Glomerular endothelial cell (primary cell): ENCODE data around the gene DHX9. TPM values are rescaled to one million over a fixed set of nuclear protein-coding genes. Genes with fewer than 3 reads are reported as not detected.

Experiments
- DNase-seq: peaks from one replicate; pipeline ENCODE4 v3.0.0-alpha.2; 2011; ENCODE audit warnings: low read depth, low spot score; ENCODE audit errors: extremely low read depth
- total RNA-seq: library from RNA; depleted of rRNA; stranded (reverse); fragments of >200 nt; gene quantifications from 2 replicates; pipeline ENCODE4 v1.2.3, GENCODE V29; 2015

DHX9 gene
- total RNA-seq, 1 donor from 2014 or later, result 107 TPM

GRCh38 chr1:182835806-182836205 is 3.3 kb upstream of the DHX9 start:
- no peak for DNase-seq

DNA sequence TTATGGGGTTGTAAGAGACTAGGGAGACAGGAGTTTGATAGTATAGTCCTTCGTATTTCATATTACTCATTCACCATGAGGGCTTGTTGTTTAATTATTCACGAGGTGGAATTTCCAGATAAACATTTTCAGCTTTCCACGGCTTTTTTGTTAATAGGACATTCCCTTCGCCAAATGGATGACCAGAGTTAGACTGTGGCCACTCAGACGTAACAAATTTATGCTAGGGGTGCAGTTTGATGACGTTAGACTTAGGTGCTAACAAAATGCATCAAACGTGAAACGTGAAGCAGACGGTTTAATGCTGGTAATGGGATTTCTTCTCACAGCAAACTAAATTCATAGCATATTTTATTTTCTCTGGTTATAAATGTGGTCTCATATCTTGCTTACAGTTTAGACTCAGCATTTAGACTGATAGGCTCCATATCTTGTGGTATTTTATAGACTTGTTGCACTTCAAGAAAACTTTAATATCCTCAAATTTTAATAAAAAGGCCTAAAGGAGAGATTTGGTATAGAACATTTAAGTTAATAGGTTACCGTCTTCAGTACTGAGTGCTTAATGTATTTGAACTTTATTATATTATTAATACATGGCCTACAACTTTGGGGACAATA is 2.3 kb downstream of the DHX9 start:
- no peak for DNase-seq

GRCh38 chr1:182842265-182842664 is 3.1 kb downstream of the DHX9 start:
- no peak for DNase-seq

DNA sequence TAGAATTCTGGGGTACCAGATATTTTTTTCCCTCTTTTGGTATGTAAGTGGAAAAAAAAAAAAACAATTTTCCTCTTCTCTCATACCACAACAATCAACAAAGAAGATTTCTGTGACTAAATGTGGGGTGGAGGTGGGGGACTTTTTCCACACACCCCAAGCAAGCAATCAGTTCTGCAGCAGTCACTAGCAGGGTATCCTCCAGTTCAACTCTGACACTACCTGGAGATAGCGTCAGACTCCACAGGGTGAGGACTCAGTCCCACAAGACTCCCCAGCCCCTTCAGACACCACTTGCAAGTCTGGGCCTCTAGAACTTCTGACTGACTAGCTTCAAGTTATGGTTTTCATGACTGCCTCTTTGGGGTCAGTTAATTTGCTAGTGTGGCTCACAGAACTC is 6.2 kb downstream of the DHX9 start:
- DNase-seq, result no peak

GRCh38 chr1:182845894-182846293 is 6.7 kb downstream of the DHX9 start:
- DNase-seq, result no peak

DNA sequence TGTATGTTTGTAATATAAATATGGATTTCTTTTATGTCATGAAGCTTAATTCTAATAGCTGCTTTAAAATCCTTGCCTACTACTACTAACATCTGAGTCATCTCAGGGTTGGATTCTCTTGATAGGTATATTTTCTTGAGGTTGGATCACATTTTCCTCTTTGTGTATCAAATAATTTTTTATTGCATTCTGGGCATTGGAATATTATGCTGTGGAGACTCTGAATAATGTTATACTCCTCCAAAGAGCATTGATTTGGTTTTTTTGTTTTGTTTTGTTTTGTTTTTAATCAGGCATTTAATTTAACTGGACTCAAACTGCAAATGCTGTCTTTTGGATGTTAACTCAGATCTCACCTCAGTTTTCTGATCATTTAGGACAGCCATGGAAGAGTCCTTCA is 8.0 kb downstream of the DHX9 start:
- DNase-seq, result no peak

GRCh38 chr1:182848736-182849135 is 9.6 kb downstream of the DHX9 start:
- DNase-seq, result no peak

GRCh38 chr1:182850319-182850718 is 11.2 kb downstream of the DHX9 start:
- no peak for DNase-seq

GRCh38 chr1:182851825-182852224 is 12.7 kb downstream of the DHX9 start:
- DNase-seq, result no peak

GRCh38 chr1:182855911-182856310 is 16.8 kb downstream of the DHX9 start:
- DNase-seq, result no peak

DNA sequence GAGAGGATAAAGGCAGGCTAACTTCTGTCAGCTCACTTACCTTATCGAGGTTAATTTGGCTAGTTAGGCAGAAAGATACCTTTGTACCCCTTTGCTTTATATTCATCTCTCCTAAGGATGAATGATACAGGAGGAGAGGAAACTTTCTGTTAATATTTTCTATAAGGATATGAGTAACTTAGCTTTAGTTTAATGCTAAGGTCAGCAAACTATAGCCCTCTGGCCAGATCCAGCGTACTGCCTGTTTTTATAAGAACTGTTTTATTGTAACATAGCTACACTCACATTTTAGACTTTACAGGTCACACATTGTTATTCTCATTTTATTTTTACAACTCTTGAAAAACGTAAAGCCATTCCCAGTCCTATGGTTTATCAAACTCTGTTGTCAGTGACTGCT is 18.1 kb downstream of the DHX9 start:
- no peak for DNase-seq

GRCh38 chr1:182860658-182861057 is 21.5 kb downstream of the DHX9 start:
- no peak for DNase-seq

DNA sequence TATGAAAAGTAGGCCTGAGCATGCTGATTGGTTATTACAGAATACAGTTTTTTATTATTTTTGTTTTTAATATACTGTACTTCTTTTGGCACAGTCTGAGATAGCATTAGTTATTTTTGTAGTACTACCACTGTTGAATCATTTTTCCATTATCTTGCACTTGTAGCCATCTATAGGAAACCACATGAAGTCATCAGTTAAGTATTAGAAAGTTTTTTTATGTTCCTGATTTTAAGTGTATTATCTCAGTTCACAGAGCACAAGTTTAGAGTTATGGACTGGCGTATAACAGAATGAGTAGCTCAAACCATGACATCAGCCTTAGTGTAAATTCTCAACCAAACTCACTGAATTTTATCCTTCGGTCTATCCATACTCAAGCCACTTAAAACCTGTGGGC is 22.8 kb downstream of the DHX9 start:
- DNase-seq, result no peak

DNA sequence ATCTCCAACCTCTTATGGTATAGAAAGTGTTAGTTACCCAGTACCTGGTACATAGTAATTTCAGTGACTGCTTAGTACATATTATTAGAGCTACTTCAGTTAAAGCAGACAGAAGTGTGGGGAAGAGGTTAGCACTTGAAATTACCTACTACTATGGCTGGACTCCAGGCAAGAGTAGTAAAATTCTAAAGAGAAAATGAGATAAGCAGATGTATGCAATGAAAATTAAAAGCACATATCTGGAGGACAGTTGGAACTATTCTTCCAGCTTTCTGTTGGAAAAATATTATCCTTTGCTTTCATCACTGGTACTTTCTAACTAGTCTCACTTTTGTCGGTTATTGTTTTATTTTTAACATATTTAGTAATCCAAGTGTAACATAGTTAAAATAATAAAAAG is 23.7 kb downstream of the DHX9 start:
- DNase-seq, result no peak

GRCh38 chr1:182863940-182864339 is 24.8 kb downstream of the DHX9 start:
- DNase-seq, result no peak

- no peak for DNase-seq
Measured at GRCh38 chr1:182867861-182868260, 28.7 kb downstream of the DHX9 start.

DNA sequence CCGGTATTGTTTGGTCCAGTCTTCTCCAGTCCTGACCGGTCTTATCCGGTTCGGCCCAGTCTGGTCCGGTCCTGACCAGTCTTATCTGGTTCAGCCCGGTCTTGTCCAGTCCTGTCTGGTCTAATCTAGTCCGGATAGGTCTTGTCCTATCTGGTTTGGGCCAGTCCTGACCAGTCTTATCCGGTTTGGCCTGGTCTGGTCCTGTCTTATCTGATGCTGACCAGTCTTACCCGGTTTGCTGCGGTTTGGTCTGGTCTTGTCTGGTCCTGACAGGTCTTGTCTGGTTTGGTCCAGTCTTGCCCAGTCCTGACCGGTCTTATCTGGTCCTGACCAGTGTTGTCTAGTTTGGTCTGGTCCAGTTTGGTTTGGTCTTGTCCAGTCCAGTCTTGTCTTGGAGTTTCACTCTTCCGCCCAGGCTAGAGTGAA is 30.1 kb downstream of the DHX9 start:
- DNase-seq, result no peak

DNA sequence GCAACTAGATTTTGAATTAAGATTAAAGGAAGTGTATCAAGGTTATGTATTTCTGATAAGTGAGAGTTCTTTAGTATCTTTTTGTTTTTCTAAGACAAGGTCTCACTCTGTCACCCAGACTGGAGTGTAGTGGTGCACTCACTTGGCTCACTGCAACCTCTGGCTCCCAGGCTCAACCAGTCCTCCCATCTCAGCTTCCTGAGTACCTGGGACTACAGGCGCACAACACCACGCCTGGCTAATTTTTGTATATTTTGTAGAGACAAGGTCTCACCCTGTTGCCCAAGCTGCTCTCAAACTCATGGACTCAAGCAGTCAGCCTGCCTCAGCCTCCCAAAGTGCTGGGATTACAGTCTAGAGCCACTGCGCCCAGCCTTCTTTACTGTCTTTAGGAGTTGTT is 33.7 kb downstream of the DHX9 start:
- no peak for DNase-seq

DNA sequence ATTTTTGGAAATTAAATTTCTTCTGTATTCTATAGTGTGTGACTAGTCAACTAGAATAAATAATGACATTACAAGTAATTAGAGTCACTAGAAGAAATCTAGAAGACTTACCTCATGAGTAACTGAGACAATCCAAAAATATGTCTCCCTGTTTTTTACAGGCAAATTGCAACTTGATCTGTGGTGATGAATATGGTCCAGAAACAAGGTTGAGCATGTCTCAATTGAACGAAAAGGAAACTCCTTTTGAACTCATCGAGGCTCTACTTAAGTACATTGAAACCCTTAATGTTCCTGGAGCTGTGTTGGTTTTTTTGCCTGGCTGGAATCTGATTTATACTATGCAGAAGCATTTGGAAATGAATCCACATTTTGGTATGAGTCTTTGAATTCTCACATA is 36.7 kb downstream of the DHX9 start:
- DNase-seq, result no peak

- DNase-seq, result no peak
Measured at GRCh38 chr1:182877331-182877730, 38.2 kb downstream of the DHX9 start.

- no peak for DNase-seq
Measured at GRCh38 chr1:182877842-182878241, 38.7 kb downstream of the DHX9 start.

DNA sequence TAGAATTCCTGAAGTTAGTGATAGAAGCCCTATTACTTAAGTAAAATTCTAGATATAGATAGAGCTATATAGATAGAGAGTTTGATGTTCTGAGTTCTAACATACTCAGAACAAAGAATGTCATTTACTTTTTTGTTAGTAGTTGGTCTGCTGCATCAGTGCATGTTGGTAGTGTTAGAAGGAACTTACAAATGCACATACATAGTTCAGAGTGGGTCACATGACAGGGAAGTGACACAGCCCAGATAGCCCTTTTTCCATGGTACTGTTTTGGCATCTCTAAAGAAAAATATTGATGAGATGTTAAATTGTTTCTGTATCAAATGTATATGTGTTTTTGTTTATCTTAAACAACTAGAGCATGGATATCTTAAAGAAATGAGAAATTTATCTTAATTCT is 45.7 kb downstream of the DHX9 start:
- no peak for DNase-seq

- no peak for DNase-seq
Measured at GRCh38 chr1:182885591-182885990, 46.4 kb downstream of the DHX9 start.
